ENCODE data around the gene ZDHHC3.

- TF ChIP-seq CTCF (IDR thresholded peaks at IDR 0.05) (no peak), EZH2 (IDR thresholded peaks at IDR 0.05) (no peak)
Observed at GRCh38 chr3:44987332-44987731, 11.4 kb upstream of the ZDHHC3 start.

Data from neural progenitor cell (in vitro differentiated cells).